ENCODE measurements around the gene HCFC1R1.

HCFC1R1 gene

GRCh38 chr16:3020247-3020603, 3.5 kb downstream of the HCFC1R1 start, which contains the start of gene TNFRSF12A:
TNFRSF12A (plus strand) TSS chr16:3020368; CDS start chr16:3020398, 30 bp downstream.
- peak in 1 of 2 donors; percentile 54 for DNase-seq (ENCODE audit: extremely low read depth in 1 of 2, low read depth in 1 of 2)

GRCh38 chr16:3019594-3020246, 4.0 kb downstream of the HCFC1R1 start:
- DNase-seq (ENCODE audit: extremely low read depth in 1 of 2, low read depth in 1 of 2) = no peak

- no peak for DNase-seq (ENCODE audit: extremely low read depth in 1 of 2, low read depth in 1 of 2)
Observed at GRCh38 chr16:3017794-3018506, 5.8 kb downstream of the HCFC1R1 start, which contains the start of gene CLDN6. CLDN6 (minus strand) TSS chr16:3018183; CDS start chr16:3016021, 2,162 bp downstream.

DNA sequence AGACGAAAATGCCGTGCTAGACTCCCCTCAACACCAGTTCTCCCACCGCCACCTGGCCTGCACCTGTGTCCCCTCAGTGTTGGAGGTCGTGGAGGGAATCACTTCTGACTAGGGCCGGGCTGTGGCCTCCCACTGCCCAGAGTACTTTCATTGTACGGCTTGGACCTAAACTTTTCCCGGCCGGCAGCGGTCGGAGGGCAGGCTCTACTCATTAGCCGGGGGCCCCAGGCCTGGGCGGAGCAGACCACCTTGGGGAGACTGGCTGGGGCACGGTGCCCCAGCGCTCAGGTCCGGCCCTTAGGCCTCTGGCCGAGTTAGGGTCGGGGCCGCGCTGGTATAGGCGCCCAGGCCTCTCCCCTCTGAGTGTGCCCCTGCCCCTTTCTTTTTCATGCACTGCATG, 6.4 kb downstream of the HCFC1R1 start:
- no peak for DNase-seq (ENCODE audit: extremely low read depth in 1 of 2, low read depth in 1 of 2)

DNA sequence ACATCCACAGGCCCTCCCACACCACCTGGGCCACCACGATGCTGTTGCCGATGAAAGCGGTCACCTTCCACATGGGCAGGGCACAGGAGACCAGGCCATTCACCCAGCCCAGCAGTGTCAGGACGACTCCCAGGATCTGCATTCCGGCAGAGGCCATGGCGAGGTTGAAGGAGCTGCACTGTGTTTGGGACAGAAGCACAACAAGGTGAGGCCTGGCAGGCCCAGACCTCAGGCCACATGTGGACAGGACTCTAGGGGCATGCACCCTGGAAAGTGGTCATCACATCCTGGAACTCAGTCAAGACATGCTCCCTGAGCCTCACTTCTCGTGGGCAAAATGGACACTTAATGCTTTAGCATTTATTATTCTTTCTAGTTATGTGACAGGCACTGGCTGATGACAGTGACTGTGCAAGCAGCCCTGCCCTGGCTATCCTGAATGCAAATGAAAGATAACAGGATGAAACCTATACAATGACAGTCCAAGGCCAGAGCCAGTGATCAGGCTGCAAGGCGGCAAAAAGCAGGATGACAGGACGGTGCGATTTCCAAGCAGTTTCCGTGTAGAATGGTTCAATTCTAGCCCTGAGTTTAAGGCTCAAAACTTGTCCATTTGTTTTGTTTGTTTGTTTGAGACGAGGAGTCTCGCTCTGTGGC, 7.7 kb downstream of the HCFC1R1 start:
- DNase-seq (ENCODE audit: extremely low read depth in 1 of 2, low read depth in 1 of 2) = no peak

GRCh38 chr16:3014971-3015370, 8.8 kb downstream of the HCFC1R1 start:
- DNase-seq (ENCODE audit: extremely low read depth in 1 of 2, low read depth in 1 of 2) = no peak

DNA sequence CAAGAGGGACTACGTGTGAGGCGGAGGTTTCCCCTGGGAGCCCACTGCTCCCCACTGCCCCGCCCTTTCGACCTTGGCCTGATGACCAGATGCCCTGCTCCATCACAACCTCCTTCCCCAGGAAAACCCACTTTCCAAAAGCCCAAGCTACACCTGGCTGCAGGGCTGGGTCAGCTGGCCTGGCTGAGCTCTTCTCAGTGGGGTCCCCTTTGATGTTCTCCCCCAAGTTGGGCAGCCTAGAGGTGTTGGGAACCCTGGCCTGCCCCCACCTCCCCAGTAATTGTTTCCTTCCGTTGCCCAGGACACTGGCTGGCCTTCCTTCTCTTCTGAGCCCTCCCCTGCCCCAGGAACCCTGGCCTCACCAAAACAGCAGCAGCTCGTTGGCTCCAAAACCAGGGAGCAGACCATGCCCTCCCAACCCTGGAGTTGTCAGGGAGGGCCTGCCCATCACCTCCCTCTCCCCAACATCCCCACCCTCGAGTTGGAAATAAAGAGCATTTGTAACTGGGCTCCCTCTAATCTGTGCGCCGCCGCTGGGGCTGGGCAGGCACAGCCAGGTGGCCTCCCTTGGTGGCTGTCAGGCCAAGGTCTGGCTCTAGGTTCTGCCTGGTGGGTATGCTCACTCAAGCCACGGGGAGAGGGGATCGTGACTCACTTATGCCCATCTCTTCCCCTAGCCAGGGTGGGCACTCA, 9.6 kb downstream of the HCFC1R1 start:
- no peak for DNase-seq (ENCODE audit: extremely low read depth in 1 of 2, low read depth in 1 of 2)

GRCh38 chr16:3013491-3013951, 10.2 kb downstream of the HCFC1R1 start:
- no peak for DNase-seq (ENCODE audit: extremely low read depth in 1 of 2, low read depth in 1 of 2)

DNA sequence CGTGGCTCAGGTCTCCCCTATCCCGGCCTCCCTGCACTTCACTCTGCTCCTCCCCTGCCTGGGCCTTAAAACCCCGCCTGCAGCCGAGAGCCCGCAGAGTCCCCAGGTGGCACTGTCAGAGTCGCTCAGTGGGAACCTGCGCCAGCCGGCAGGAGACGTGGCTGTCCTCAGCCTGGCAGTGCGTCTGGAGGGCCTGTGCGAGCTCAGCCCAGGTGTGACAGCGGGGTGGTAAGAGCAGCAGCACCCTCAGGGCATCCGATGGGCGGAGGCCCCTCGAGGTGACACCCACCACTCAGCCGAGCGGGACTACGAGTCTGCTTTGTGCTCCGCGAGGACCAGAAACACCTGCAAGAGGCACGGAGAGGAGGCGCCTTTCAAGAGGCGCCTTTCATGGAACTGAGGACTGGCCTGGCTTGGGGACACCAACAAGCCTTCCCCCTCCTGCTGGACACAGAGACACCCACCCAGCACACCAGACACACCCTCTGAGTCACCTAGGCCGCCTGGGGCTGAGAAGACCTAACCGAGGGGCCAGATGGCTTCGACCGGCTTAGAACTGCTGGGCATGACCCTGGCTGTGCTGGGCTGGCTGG, 10.8 kb downstream of the HCFC1R1 start, which contains the start of gene CLDN9:
Gene CLDN9 (plus strand): TSS at position 96 of the 593 bp plus-strand sequence. CDS start 440 bp downstream, at position 536.
- no peak for DNase-seq (ENCODE audit: extremely low read depth in 1 of 2, low read depth in 1 of 2)

GRCh38 chr16:3012246-3012645, 11.5 kb downstream of the HCFC1R1 start:
- no peak for DNase-seq (ENCODE audit: extremely low read depth in 1 of 2, low read depth in 1 of 2)

GRCh38 chr16:3010510-3010909, 13.2 kb downstream of the HCFC1R1 start:
- no peak for DNase-seq (ENCODE audit: extremely low read depth in 1 of 2, low read depth in 1 of 2)

DNA sequence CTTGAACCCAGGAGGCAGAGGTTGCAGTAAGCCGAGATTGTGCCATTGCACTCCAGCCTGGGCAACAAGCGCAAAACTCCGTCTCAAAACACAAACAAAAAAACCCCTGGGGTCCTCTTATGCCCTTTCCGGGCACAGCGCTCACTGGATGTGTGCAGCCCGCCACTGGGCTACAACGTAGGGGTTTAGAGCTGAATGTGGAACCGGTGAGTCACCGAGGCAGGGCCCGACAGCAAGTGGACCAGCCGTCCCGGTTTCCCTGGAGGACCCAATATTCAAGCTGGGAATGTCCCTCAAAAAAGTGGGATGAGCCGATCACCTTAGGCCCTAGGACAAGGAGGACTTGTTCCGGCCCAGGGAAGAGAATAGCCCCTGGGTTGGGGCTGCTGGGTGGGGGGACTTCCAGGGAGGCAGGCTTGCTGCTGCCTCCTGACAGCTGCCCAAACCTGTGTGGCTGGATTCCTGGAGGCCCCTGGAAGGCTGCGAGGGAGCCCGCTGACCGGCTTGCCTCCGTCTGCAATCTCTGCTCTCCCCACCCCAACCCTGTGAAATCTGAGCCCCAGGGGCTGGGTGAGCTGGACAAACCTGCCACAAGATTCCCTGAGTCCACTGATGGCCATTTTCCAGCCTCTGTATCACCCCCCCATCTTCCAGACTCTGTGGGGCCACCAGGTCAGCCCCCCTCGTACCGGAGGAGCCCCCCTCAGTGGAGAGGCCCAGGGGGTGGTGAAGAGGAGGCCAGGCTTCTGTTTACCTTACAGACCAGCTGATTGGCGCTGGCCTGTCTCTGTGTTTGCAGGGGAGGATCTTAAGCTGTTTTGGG, 14.0 kb downstream of the HCFC1R1 start:
- no peak for DNase-seq (ENCODE audit: extremely low read depth in 1 of 2, low read depth in 1 of 2)

GRCh38 chr16:3008690-3009037, 15.1 kb downstream of the HCFC1R1 start:
- DNase-seq (ENCODE audit: extremely low read depth in 1 of 2, low read depth in 1 of 2) = no peak

DNA sequence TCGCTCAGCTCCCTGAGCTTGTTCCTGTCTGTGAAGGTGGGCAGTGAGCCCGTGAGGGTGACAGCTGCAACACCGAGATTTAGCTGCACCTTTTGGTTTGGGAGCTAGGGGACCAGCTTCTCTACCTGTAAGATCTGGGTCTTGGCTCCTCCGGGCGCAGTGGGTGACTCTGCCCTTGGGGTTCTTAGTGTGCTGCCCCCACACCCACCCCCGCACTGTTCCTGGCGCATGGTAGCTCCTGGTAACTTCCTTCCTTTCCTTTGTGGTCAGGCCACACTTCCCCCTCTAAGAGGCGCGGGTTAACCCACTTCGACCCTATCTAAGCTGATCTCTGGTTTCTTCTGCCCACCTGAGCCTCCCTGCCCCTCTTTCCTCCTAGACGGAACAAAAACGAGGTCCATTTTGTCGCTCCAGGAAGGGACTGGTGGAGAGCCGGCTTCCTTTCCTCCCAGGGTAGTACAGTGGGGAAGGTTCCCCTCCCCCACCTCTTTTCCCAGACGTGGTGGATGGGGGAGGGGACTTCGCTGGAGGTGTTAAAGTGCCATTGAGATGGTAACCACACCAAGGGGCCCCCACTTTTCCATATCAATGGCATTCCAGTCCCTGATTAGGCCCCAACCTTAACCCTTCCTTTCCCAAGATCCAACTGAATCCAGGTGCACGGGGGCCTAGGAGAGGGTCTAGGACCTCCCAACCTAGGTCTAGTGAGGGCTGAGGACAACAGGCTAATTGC, 15.6 kb downstream of the HCFC1R1 start:
- no peak for DNase-seq (ENCODE audit: extremely low read depth in 1 of 2, low read depth in 1 of 2)

DNA sequence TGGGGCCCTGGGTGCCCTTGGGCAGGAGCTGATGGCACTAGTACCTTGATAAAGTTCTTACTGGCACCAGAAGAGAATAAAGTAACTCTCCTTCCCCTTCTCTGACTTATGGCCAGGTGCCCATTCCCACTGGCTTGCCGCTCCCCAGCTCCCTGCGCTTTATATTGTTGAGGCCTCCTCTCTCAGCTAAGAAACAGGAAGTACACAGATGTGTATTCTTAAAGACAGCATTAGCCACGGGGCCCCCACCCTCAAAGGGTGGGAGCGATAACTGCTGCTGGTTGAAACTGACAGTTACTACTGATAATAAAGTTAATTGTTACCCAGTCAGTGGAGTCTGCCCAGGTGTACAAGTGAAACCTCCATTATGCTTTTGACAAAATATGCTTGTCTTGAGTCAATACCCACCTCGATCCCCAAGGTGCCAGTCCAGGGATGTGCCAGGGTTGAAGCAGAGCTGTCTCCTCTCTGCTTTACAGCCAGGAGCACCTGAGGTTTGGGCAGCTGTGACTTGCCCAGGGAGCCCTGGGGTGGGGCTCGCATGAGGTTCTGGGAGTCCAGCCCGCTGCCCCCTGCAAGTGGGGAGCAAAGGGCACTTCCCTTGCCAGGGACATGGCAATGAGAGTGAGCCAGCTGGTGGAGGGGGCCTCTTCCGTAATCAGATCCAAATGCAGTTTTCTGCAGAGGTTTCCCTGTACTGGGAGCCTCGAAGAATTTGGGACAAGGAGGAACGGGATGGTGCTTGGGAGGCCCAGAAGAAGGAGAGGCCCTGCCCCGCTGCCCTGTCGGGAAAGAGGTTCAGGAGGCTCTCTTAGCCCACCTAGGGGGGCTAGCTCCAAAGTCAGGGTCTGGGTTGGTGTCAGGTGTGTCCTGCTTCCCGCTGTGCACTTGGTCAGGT, 16.4 kb downstream of the HCFC1R1 start:
- DNase-seq (ENCODE audit: extremely low read depth in 1 of 2, low read depth in 1 of 2) = no peak

DNA sequence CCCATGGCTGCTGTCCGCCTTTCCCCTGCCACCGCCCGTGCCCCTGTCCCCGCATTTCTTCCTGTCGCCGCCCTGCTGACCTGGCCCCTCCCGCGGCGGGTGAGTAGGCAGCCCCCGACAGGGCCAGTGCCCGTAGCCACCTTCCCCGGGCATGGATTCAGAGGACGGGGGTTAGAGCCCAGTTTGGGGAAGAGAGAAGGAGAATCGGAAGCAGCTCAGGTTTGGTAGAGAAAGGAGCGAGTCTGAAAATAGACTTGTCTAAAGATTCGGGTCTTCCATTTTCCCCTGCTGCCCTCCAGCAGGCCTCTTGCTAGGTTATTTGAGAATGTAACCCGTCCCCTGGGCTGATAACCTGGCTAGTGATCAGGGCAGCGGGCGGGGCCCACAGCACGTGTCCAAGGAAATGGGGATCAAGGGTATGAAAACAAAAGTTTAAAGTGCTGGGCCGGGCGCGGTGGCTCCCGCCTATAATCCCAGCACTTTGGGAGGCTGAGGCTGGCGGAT, 18.9 kb downstream of the HCFC1R1 start:
- DNase-seq (ENCODE audit: extremely low read depth in 1 of 2, low read depth in 1 of 2) = no peak

DNA sequence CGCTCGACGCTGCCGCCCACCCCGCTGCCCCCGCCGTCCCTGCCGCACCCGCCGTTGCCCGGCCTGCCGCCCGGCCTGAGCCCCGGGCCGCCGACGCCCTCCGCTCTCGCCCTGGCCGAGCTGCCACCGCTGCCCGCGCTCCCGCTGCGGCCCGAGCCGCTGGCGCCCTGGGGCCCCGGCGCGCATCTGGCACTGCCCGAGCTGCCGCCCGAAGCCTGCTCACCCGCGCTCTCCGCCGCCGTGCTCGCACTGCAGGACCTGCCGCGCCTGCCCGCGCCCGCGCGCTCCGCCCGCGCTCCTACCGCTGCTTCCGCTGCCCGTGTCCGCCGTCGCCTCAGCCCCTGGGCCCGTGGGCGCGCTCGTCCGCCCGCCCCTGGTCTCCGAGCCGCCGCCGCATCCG, 19.4 kb downstream of the HCFC1R1 start:
- no peak for DNase-seq (ENCODE audit: extremely low read depth in 1 of 2, low read depth in 1 of 2)
